A673 (cell line): ENCODE measurements around the gene MAML3. TPM values are rescaled to one million over a fixed set of nuclear protein-coding genes. Genes with fewer than 3 reads are reported as not detected.

Experiments used
- BruUV-seq: library from RNA; stranded (reverse); fragments of 400-500 nt; replicated peaks from 2 replicates; lab custom pipeline; 2021; lab: Mats Ljungman, UMichigan
- CTCF ChIA-PET: fragments of 300-600 bp; sonication (Branson Sonifier 250); formaldehyde crosslinking; loops from one replicate; lab custom pipeline; 2022; ENCODE audit warnings: antibody characterized with exemption; lab: Charles Lee
- POLR2A ChIA-PET: fragments of 300-600 bp; sonication (Branson Sonifier 250); formaldehyde crosslinking; loops from one replicate; lab custom pipeline; 2022; ENCODE audit warnings: antibody characterized with exemption; ENCODE audit not compliant: low non-redundant PET; lab: Charles Lee
- DNase-seq: peaks from one replicate; pipeline ENCODE4 v3.0.0-alpha.2; 2015; ENCODE audit warnings: low spot score
- H3K27ac ChIP-seq: fragments of 200-600 bp; sonication (generic); 2 replicates; pipeline ENCODE4 v1.5.1; 2016; ENCODE audit warnings: mixed run types, low read depth, mild to moderate bottlenecking, mixed read lengths, antibody characterized with exemption, low read length; ENCODE audit not compliant: poor library complexity, severe bottlenecking
- H3K27me3 ChIP-seq: fragments of 200-600 bp; sonication (generic); replicated peaks from 2 replicates; pipeline ENCODE4 v1.6.1; 2017; ENCODE audit warnings: mixed run types, low read depth, mild to moderate bottlenecking, mixed read lengths, antibody characterized with exemption, low read length; ENCODE audit not compliant: insufficient read depth, poor library complexity
- H3K36me3 ChIP-seq: fragments of 200-600 bp; sonication (generic); 2 replicates; pipeline ENCODE4 v1.6.1; 2016; ENCODE audit warnings: mixed run types, mild to moderate bottlenecking, mixed read lengths, antibody characterized with exemption, low read length; ENCODE audit not compliant: insufficient read depth, poor library complexity, severe bottlenecking
- H3K4me1 ChIP-seq: fragments of 200-600 bp; sonication (generic); 2 replicates; pipeline ENCODE4 v1.6.1; 2017; ENCODE audit warnings: mixed run types, mild to moderate bottlenecking, mixed read lengths, antibody characterized with exemption, low read length; ENCODE audit not compliant: insufficient read depth, poor library complexity, severe bottlenecking
- H3K4me3 ChIP-seq: fragments of 200-600 bp; sonication (generic); 2 replicates; pipeline ENCODE4 v1.5.1; 2016; ENCODE audit warnings: low read depth, mixed run types, mild to moderate bottlenecking, mixed read lengths, low read length; ENCODE audit not compliant: poor library complexity, severe bottlenecking
- H3K9me3 ChIP-seq: fragments of 200-600 bp; sonication (generic); 2 replicates; pipeline ENCODE4 v1.6.1; 2016; ENCODE audit warnings: mixed run types, low read depth, mild to moderate bottlenecking, mixed read lengths, antibody characterized with exemption, low read length; ENCODE audit not compliant: poor library complexity, severe bottlenecking
- CTCF ChIP-seq: fragments of 300-800, 200-600 bp; sonication (generic); conservative IDR thresholded peaks from 2 replicates; pipeline ENCODE4 v1.5.1; 2017; ENCODE audit warnings: low read depth, mild to moderate bottlenecking, antibody characterized with exemption, low read length, moderate library complexity, mixed read lengths
- EZH2 ChIP-seq: fragments of 200-600 bp; sonication (generic); IDR thresholded peaks from 2 replicates; pipeline ENCODE4 v1.6.1; 2017; ENCODE audit warnings: borderline replicate concordance, low read depth, mild to moderate bottlenecking, mixed read lengths, antibody characterized with exemption, low read length; ENCODE audit not compliant: poor library complexity, severe bottlenecking
- intact Hi-C: fragments of 100-400 bp; cut with micrococcal nuclease; formaldehyde crosslinking; loops from one replicate; pipeline ENCODE4 v1.10.0; 2022; ENCODE audit not compliant: unreplicated experiment
- total RNA-seq: library from RNA; stranded (reverse); gene quantifications from 2 replicates; pipeline ENCODE4 v1.2.3, GENCODE V29; 2021

The MAML3 gene
- total RNA-seq, 1 experiment from 2014 or later, result 3.7 TPM

- peaks cover 36% of the 10 kb centered on the region for H3K4me1 ChIP-seq
- no peak for TF ChIP-seq EZH2
- TF ChIP-seq CTCF, result no peak
- DNase-seq, result no peak
- H3K9me3 ChIP-seq, result no peaks in the 10 kb centered on the region
- no peaks in the 10 kb centered on the region for H3K27me3 ChIP-seq
- H3K27ac ChIP-seq, result no peak overlapping the region
- ChIA-PET CTCF (no interaction called here), POLR2A (no interaction called here)
- BruUV-seq, result no TSS peak
- no peaks in the 10 kb centered on the region for H3K36me3 ChIP-seq
- no peak overlapping the region for H3K4me3 ChIP-seq
- intact Hi-C loops, result no loop called here
Measured at GRCh38 chr4:140091305-140091704, 62.7 kb downstream of the MAML3 start.

- Histone ChIP-seq H3K4me3 (no peak overlapping the region), H3K27me3 (no peaks in the 10 kb centered on the region), H3K36me3 (no peaks in the 10 kb centered on the region), H3K27ac (no peak overlapping the region), H3K9me3 (no peaks in the 10 kb centered on the region), H3K4me1 (peaks cover 26% of the 10 kb centered on the region)
- CTCF ChIA-PET, result no interaction called here
- TF ChIP-seq EZH2, result no peak
- no peak for TF ChIP-seq CTCF
- DNase-seq, result no peak
- POLR2A ChIA-PET, result no interaction called here
- intact Hi-C loops, result no loop called here
- no TSS peak for BruUV-seq
Measured at GRCh38 chr4:140090215-140090731, 63.7 kb downstream of the MAML3 start.

GRCh38 chr4:140089216-140089615 is 64.8 kb downstream of the MAML3 start:
- H3K27me3 ChIP-seq, result no peaks in the 10 kb centered on the region
- POLR2A ChIA-PET, result no interaction called here
- no peak for TF ChIP-seq EZH2
- TF ChIP-seq CTCF, result no peak
- no peaks in the 10 kb centered on the region for H3K9me3 ChIP-seq
- intact Hi-C loops, result no loop called here
- no peaks in the 10 kb centered on the region for H3K36me3 ChIP-seq
- BruUV-seq, result no TSS peak
- DNase-seq, result no peak
- H3K4me1 ChIP-seq, result peaks cover 15% of the 10 kb centered on the region
- H3K27ac ChIP-seq, result no peak overlapping the region
- CTCF ChIA-PET, result no interaction called here
- no peak overlapping the region for H3K4me3 ChIP-seq
